OCI-LY1 (cell line): Measurements from ENCODE around the gene UPF2.

ENCODE experiments used
- H2AFZ ChIP-seq: fragments of 200-600 bp; sonication (generic), shearing (Covaris generic); 2 replicates; pipeline ENCODE4 v1.6.0; 2014; ENCODE audit warnings: antibody characterized with exemption, mild to moderate bottlenecking, low read length
- H3F3A ChIP-seq: fragments of 200-600 bp; sonication (generic), shearing (Covaris generic); 2 replicates; pipeline ENCODE4 v1.6.0; 2014; ENCODE audit warnings: mild to moderate bottlenecking, antibody characterized with exemption, low read length, moderate library complexity; ENCODE audit not compliant: insufficient read depth
- H3K27ac ChIP-seq: fragments of 200-600 bp; sonication (generic); 2 replicates; pipeline ENCODE4 v1.5.1; 2014; ENCODE audit warnings: low read length, mixed run types, mild to moderate bottlenecking, low read depth; ENCODE audit not compliant: poor library complexity, severe bottlenecking
- H3K27me3 ChIP-seq: fragments of 200-600 bp; sonication (generic); 2 replicates; pipeline ENCODE4 v1.6.0; 2014; ENCODE audit warnings: antibody characterized with exemption, mild to moderate bottlenecking, low read length, moderate library complexity; ENCODE audit not compliant: insufficient read depth
- H3K36me3 ChIP-seq: fragments of 200-600 bp; sonication (generic); 2 replicates; pipeline ENCODE4 v1.6.1; 2014; ENCODE audit warnings: mild to moderate bottlenecking, antibody characterized with exemption, low read length, moderate library complexity, mixed read lengths; ENCODE audit not compliant: insufficient read depth
- H3K4me1 ChIP-seq: fragments of 200-600 bp; sonication (generic); 2 replicates; pipeline ENCODE4 v1.5.1; 2014; ENCODE audit warnings: mild to moderate bottlenecking, low read length, moderate library complexity; ENCODE audit not compliant: insufficient read depth, severe bottlenecking
- H3K4me2 ChIP-seq: fragments of 200-600 bp; sonication (generic), shearing (Covaris generic); 2 replicates; pipeline ENCODE4 v1.6.1; 2014; ENCODE audit warnings: low read length
- H3K4me3 ChIP-seq: fragments of 200-600 bp; sonication (generic); 2 replicates; pipeline ENCODE4 v1.5.1; 2014; ENCODE audit warnings: low read length, low read depth, mild to moderate bottlenecking, mixed read lengths; ENCODE audit not compliant: poor library complexity, severe bottlenecking
- H3K79me2 ChIP-seq: fragments of 200-600 bp; shearing (Covaris generic); 2 replicates; pipeline ENCODE4 v1.6.1; 2016; ENCODE audit warnings: mixed run types, low read length, mixed read lengths; ENCODE audit not compliant: insufficient read depth
- H3K9ac ChIP-seq: fragments of 200-600 bp; sonication (generic), shearing (Covaris generic); 2 replicates; pipeline ENCODE4 v1.6.1; 2014; ENCODE audit warnings: mild to moderate bottlenecking, low read length, mixed read lengths
- H3K9me2 ChIP-seq: fragments of 200-600 bp; sonication (generic), shearing (Covaris generic); 2 replicates; pipeline ENCODE4 v1.6.1; 2014; ENCODE audit warnings: low read depth, mild to moderate bottlenecking, low read length, mixed read lengths
- H3K9me3 ChIP-seq: fragments of 200-600 bp; shearing (Covaris generic); 2 replicates; pipeline ENCODE4 v1.6.1; 2014; ENCODE audit warnings: low read length, mixed read lengths
- H4K20me1 ChIP-seq: fragments of 200-600 bp; sonication (generic), shearing (Covaris generic); 2 replicates; pipeline ENCODE4 v1.6.0; 2016; ENCODE audit warnings: mild to moderate bottlenecking, low read length; ENCODE audit not compliant: insufficient read depth
- CTCF ChIP-seq: fragments of 200-600 bp; sonication (generic), shearing (Covaris generic); IDR thresholded peaks from 2 replicates; pipeline ENCODE4 v1.5.1; 2017; ENCODE audit warnings: mild to moderate bottlenecking, antibody characterized with exemption, low read length, moderate library complexity, mixed read lengths
- EZH2 ChIP-seq: fragments of 200-600 bp; sonication (generic), shearing (Covaris generic); IDR thresholded peaks from 2 replicates; pipeline ENCODE4 v1.8.0; 2017; ENCODE audit warnings: borderline replicate concordance, mixed run types, mild to moderate bottlenecking, antibody characterized with exemption, low read length, moderate library complexity, mixed read lengths

Gene UPF2

DNA sequence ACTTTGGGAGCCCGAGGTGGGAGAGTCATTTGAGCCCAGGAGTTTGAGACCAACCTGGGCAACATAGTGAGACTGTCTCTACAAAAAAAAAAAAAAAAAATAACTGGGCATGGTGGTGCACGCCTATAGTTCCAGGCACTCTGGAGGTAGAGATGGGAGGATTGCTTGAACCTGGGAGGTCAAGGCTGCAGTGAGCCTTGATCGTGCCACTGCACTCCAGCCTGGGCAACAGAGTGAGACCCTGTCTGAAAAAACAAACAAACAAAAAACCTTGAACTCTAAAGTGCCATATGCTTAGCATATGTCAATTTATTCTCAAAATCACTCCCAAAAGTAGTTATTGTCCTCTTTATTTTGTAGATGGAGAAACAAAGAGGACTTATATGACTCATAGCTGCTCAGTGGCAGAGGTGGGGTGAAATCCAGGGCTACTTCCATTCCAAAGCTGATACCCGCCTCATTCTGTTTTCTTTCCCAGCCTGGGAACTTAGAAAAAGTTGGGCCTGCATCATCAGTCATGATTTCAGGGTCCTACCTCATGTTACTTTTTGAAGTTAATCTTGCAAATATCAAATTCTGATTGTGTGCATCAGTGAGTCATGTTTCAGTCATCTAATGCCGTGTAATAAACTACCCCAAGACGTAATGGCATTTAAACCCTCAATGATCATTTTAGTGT is 39.4 kb upstream of the UPF2 start:
- H3K27me3 ChIP-seq, result no peaks in the 10 kb centered on the region
- TF ChIP-seq EZH2 (no peak), CTCF (no peak)
- H2AFZ ChIP-seq, result no peak overlapping the region
- no peaks in the 10 kb centered on the region for H3K79me2 ChIP-seq
- H3K9me3 ChIP-seq, result no peaks in the 10 kb centered on the region
- no peaks in the 10 kb centered on the region for H4K20me1 ChIP-seq
- H3K9ac ChIP-seq, result no peak overlapping the region
- peaks cover 21% of the 10 kb centered on the region for H3K4me1 ChIP-seq
- H3K36me3 ChIP-seq, result peaks cover 33% of the 10 kb centered on the region
- H3K9me2 ChIP-seq, result no peaks in the 10 kb centered on the region
- H3K27ac ChIP-seq, result no peak overlapping the region
- H3F3A ChIP-seq, result no peaks in the 10 kb centered on the region
- no peak overlapping the region for H3K4me3 ChIP-seq
- H3K4me2 ChIP-seq, result no peak overlapping the region

DNA sequence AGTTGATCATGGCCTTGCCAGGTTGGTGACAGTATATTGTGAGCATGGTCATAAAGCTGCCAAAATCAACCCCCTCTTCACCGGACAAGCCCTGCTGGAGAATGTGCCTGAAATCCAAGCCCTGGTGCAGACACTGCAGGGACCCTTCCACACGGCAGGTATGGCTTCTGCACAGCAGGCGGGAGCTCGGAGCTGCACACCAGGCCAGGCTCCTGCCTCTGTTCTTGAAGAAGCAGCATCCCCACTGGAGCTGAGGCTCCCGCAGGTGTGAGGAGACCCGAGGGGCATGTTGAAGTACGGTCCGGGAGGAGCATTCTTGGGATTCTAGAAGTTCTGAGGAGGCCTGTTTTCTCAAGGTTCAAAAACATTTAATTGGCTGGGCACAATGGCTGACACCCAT is 38.9 kb upstream of the UPF2 start:
- H3K9ac ChIP-seq, result no peak overlapping the region
- H3K4me2 ChIP-seq, result no peak overlapping the region
- peaks cover 28% of the 10 kb centered on the region for H3K36me3 ChIP-seq
- no peak for TF ChIP-seq CTCF
- no peak for TF ChIP-seq EZH2
- H3K9me2 ChIP-seq, result no peaks in the 10 kb centered on the region
- H3K79me2 ChIP-seq, result no peaks in the 10 kb centered on the region
- no peaks in the 10 kb centered on the region for H3F3A ChIP-seq
- H3K27ac ChIP-seq, result no peak overlapping the region
- no peak overlapping the region for H2AFZ ChIP-seq
- no peaks in the 10 kb centered on the region for H3K9me3 ChIP-seq
- H3K4me1 ChIP-seq, result peaks cover 26% of the 10 kb centered on the region
- H3K4me3 ChIP-seq, result no peak overlapping the region
- no peaks in the 10 kb centered on the region for H3K27me3 ChIP-seq
- H4K20me1 ChIP-seq, result no peaks in the 10 kb centered on the region

DNA sequence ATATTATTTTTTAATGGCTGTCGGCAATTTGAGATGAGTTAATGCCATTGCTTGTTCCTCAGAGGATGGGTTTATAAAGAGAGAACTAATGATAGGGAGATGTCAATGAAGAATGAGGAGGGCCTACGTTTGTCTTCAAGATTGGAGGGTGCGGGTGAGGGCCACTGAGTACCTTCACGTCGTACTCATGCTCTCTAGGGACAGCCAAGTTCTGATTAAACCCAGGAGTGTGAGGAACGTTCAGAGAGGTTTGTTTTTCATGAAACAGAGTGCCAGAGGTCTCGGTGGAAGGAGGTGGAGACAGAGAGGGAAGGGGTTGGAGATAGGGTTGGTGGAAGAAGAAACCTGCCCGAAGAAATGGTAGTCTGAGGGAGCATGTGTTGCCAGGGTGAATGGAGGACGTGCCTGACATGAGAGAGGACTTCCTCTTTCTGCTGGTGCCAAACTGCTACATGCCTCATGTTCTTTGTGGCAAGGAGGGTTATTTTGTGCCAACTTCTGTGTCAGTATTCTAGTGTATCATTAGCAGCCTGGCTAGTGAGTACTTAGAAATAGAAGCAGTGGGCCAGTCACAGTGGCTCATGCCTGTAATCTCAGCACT is 35.1 kb upstream of the UPF2 start:
- H3K4me1 ChIP-seq, result peaks cover 59% of the 10 kb centered on the region
- H3K36me3 ChIP-seq, result peaks cover 11% of the 10 kb centered on the region
- no peak overlapping the region for H2AFZ ChIP-seq
- H3K9me2 ChIP-seq, result no peaks in the 10 kb centered on the region
- peaks cover 5% of the 10 kb centered on the region; the same call in 1 of the 2 replicates for H3F3A ChIP-seq
- H3K4me2 ChIP-seq, result peak overlapping the region; percentile 61
- peak overlapping the region; percentile 59 for H3K9ac ChIP-seq
- H3K4me3 ChIP-seq, result no peak overlapping the region
- H3K79me2 ChIP-seq, result no peaks in the 10 kb centered on the region
- no peak for TF ChIP-seq CTCF
- no peak for TF ChIP-seq EZH2
- peak overlapping the region; percentile 96 for H3K27ac ChIP-seq
- H4K20me1 ChIP-seq, result no peaks in the 10 kb centered on the region
- H3K27me3 ChIP-seq, result no peaks in the 10 kb centered on the region
- H3K9me3 ChIP-seq, result no peaks in the 10 kb centered on the region
